ENCODE results near the gene NUP37. TPM values are rescaled to one million over a fixed set of nuclear protein-coding genes. Genes with fewer than 3 reads are reported as not detected.
A peak's percentile ranks its signal among the peaks of the same experiment; 100 is the strongest.

The NUP37 gene
- total and polyA plus RNA-seq, 9 of the 15 experiments (the other 6 are each of a cell fraction or from before 2014, with no cell fraction given): 72.2 to 429 (median 170) TPM

- TF ChIP-seq TGIF2 (CRISPR knock-in tag; IDR thresholded peaks at IDR 0.05): no peak
- no peak for TF ChIP-seq E4F1 (CRISPR knock-in tag; IDR thresholded peaks at IDR 0.05; ENCODE audit: borderline replicate concordance)
- peak; percentile 87 for TF ChIP-seq POLR2H (tag; IDR thresholded peaks at IDR 0.05; ENCODE audit: low read depth)
- no peak; the same call in 1 of the 2 replicates for TF ChIP-seq LCOR (CRISPR knock-in tag; IDR thresholded peaks at IDR 0.05)
- no peak for TF ChIP-seq DEAF1 (CRISPR knock-in tag; IDR thresholded peaks at IDR 0.05)
- TF ChIP-seq MGA (IDR thresholded peaks at IDR 0.05): peak; percentile 78
- no peak for TF ChIP-seq SAFB (IDR thresholded peaks at IDR 0.05; ENCODE audit: borderline replicate concordance, low read depth, low read length)
- TF ChIP-seq MAFF (IDR thresholded peaks at IDR 0.05; ENCODE audit: low read length): peak; percentile 9; the same call in 1 of the 2 replicates
These were observed at the start of gene NUP37, which contains the start of gene PARPBP (continued) for GRCh38 chr12:102119674-102120563.
